Right lobe of liver (tissue), 6 donors: ENCODE results near the gene PTPRT. TPM values are rescaled to one million over a fixed set of nuclear protein-coding genes. Genes with fewer than 3 reads are reported as not detected.

Source experiments
- ATAC-seq, 4 donors: fragments of 200-7000 bp; cut with Tn5 transposase; one replicate each; pipeline ENCODE4 v1.9.1; 2020; ENCODE audit warnings: mild to moderate bottlenecking in 4 of 4, moderate library complexity in 4 of 4
- DNase-seq, 3 donors: peaks; one replicate each; pipeline ENCODE4 v3.0.0-alpha.2; 2020
- H3K27ac ChIP-seq, 3 donors: fragments of 200-600 bp; one replicate each; pipeline ENCODE4 v1.8.0; 2022
- H3K27me3 ChIP-seq, 2 donors: fragments of 200-600 bp; one replicate each; pipeline ENCODE4 v1.8.0; 2022
- H3K36me3 ChIP-seq, 4 donors: fragments of 200-600 bp; sonication (generic) in 1 of 4; one replicate each; pipeline versions ENCODE4 v1.5.1 to v1.8.0; 2017 to 2022; ENCODE audit warnings: control low read depth in 1 of 4
- H3K4me1 ChIP-seq, 4 donors: fragments of 200-600 bp; sonication (generic) in 1 of 4; one replicate each; pipeline versions ENCODE4 v1.5.1 to v1.8.0; 2017 to 2022; ENCODE audit warnings: control low read depth in 1 of 4
- H3K4me3 ChIP-seq, 3 donors: fragments of 200-600 bp; one replicate each; pipeline ENCODE4 v1.8.0; 2022
- H3K9me3 ChIP-seq, 4 donors: fragments of 200-600 bp; sonication (generic) in 1 of 4; one replicate each; pipeline versions ENCODE4 v1.5.1 to v1.8.0; 2017 to 2022; ENCODE audit warnings: control low read depth in 1 of 4
- CTCF ChIP-seq, 4 donors: fragments of 200-600 bp in 3 of 4; fragments of 450-650 bp in 1 of 4; IDR thresholded peaks; one replicate each; pipeline versions ENCODE4 v1.5.1 to v1.8.0; 2016 to 2022; ENCODE audit warnings: antibody characterized with exemption in 4 of 4, mild to moderate bottlenecking in 2 of 4
- POLR2A ChIP-seq: fragments of 450-650 bp; IDR thresholded peaks from one replicate; pipeline ENCODE4 v1.6.1; 2017; ENCODE audit warnings: antibody characterized with exemption, mild to moderate bottlenecking
- WGBS: methylation state at CpG from one replicate; pipeline ENCODE4 v1.1.6; 2018; ENCODE audit warnings: low coverage, low lambda C conversion rate; ENCODE audit not compliant: insufficient coverage; ENCODE audit errors: missing lambda C conversion rate; 5-methylcytosine and 5-hydroxymethylcytosine counted together
- intact Hi-C, 2 donors: fragments of 100-400 bp; cut with DNase I; formaldehyde crosslinking; loops; one replicate each; pipeline versions ENCODE4 v1.11.2 to v1.14.1; 2022
- total RNA-seq, 6 experiments: library from RNA; depleted of rRNA in 2 of 6; stranded (reverse); fragments of >200 nt in 2 of 6; fragmentation: NEBNext Ultra II Directional in 3 of 6; extraction: Animal tissue kit (Norgen Biotek cat#: 25700) in 3 of 6; gene quantifications; one replicate each; pipeline versions ENCODE4 v1.1.0 to v1.2.4, GENCODE V29; 2016 to 2023
- donor health status: DM: no; HTN: yes; CAD: no.
- donor health status: DM: no; HTN: no; CAD: no.
- donor health status: DM: no; HTN: no; CAD: no.
- donor health status: DM: no; HTN: yes; CAD: no.
- donor health status: DM: no; HTN: yes; CAD: no.

Gene PTPRT
- total RNA-seq, 6 experiments from 2014 or later, result 0.18 to 1.0 (median 0.51) TPM

- 38% methylated on average over 2 of the region's 2 CpGs for WGBS
- Histone ChIP-seq H3K4me1 (no peaks in the 10 kb centered on the region), H3K4me3 (no peak overlapping the region), H3K27ac (no peak overlapping the region), H3K9me3 (no peaks in the 10 kb centered on the region), H3K36me3 (no peaks in the 10 kb centered on the region), H3K27me3 (no peaks in the 10 kb centered on the region)
- intact Hi-C loops, result no loop called here
- DNase-seq (no peak), ATAC-seq (no peak)
- TF ChIP-seq POLR2A (no peak), CTCF (IDR thresholded peaks at IDR 0.05) (no peak)
Measured at GRCh38 chr20:42319252-42320013, 870.3 kb downstream of the PTPRT start.

- TF ChIP-seq CTCF (IDR thresholded peaks at IDR 0.05), result no peak
- no peak for TF ChIP-seq POLR2A
- Histone ChIP-seq H3K27ac (no peak overlapping the region), H3K27me3 (no peaks in the 10 kb centered on the region), H3K4me3 (no peak overlapping the region), H3K4me1 (no peaks in the 10 kb centered on the region), H3K9me3 (no peaks in the 10 kb centered on the region), H3K36me3 (no peaks in the 10 kb centered on the region)
- no peak for DNase-seq
- no peak for ATAC-seq
- intact Hi-C loops, result no loop called here
- WGBS, result 31% methylated on average over 2 of the region's 3 CpGs
Measured at GRCh38 chr20:42313704-42314103, 876.0 kb downstream of the PTPRT start.

- WGBS, result 63% methylated on average over 4 of the region's 4 CpGs
- Histone ChIP-seq H3K36me3 (no peaks in the 10 kb centered on the region), H3K27me3 (no peaks in the 10 kb centered on the region), H3K4me3 (no peak overlapping the region), H3K27ac (no peak overlapping the region), H3K4me1 (no peaks in the 10 kb centered on the region), H3K9me3 (no peaks in the 10 kb centered on the region)
- intact Hi-C loops, result no loop called here
- TF ChIP-seq CTCF (IDR thresholded peaks at IDR 0.05) (no peak), POLR2A (no peak)
- DNase-seq, result no peak
- no peak for ATAC-seq
Measured at GRCh38 chr20:42309050-42309449, 880.7 kb downstream of the PTPRT start.

GRCh38 chr20:42308171-42308570 lies 881.5 kb downstream of the PTPRT start:
- Histone ChIP-seq H3K4me3 (no peak overlapping the region), H3K36me3 (no peaks in the 10 kb centered on the region), H3K9me3 (no peaks in the 10 kb centered on the region), H3K27ac (no peak overlapping the region), H3K27me3 (no peaks in the 10 kb centered on the region), H3K4me1 (no peaks in the 10 kb centered on the region)
- DNase-seq (no peak), ATAC-seq (no peak)
- TF ChIP-seq POLR2A, result no peak
- TF ChIP-seq CTCF (IDR thresholded peaks at IDR 0.05), result no peak
- intact Hi-C loops, result no loop called here
- WGBS, result 76% methylated on average over 4 of the region's 4 CpGs
